Peyer's patch (tissue), 4 donors: ENCODE measurements around the gene EXOC3. TPM values are rescaled to one million over a fixed set of nuclear protein-coding genes. Genes with fewer than 3 reads are reported as not detected.
"Not testable (repeated sequence)": the region's sequence is repeated elsewhere in the genome, so short reads cannot be mapped to it uniquely, and the experiment has no call there.

Experiments used
- DNase-seq, 3 donors: peaks; one replicate each; pipeline ENCODE4 v3.0.0-alpha.2; 2017 to 2019
- H3K27ac ChIP-seq, 4 donors: fragments of 200-600 bp; sonication (generic); one replicate each; pipeline ENCODE4 v1.5.1; 2016 to 2019
- H3K27me3 ChIP-seq, 2 donors: fragments of 200-600 bp; sonication (generic); one replicate each; pipeline ENCODE4 v1.5.1; 2019
- H3K36me3 ChIP-seq, 3 donors: fragments of 200-600 bp; sonication (generic); one replicate each; pipeline ENCODE4 v1.5.1; 2016 to 2019
- H3K4me1 ChIP-seq, 4 donors: fragments of 200-600 bp; sonication (generic); one replicate each; pipeline ENCODE4 v1.5.1; 2016 to 2019
- H3K4me3 ChIP-seq, 4 donors: fragments of 200-600 bp; sonication (generic); 1 replicate in 3 of 4; 2 replicates in 1 of 4; pipeline ENCODE4 v1.5.1; 2016 to 2019; ENCODE audit warnings: mild to moderate bottlenecking in 1 of 4
- H3K9me3 ChIP-seq, 4 donors: fragments of 200-600 bp; sonication (generic); one replicate each; pipeline ENCODE4 v1.5.1; 2016 to 2019; ENCODE audit warnings: mild to moderate bottlenecking in 1 of 4
- CTCF ChIP-seq, 6 experiments: fragments of 450-650 bp in 4 of 6; fragments of 200-600 bp in 2 of 6; sonication (generic) in 1 of 6; IDR thresholded peaks; one replicate each; pipeline ENCODE4 v1.5.1; 2017 to 2019; ENCODE audit warnings: antibody characterized with exemption in 6 of 6, mild to moderate bottlenecking in 3 of 6, moderate library complexity in 1 of 6
- POLR2A ChIP-seq, 2 donors: fragments of 450-650 bp; IDR thresholded peaks; one replicate each; pipeline ENCODE4 v1.5.1; 2017; ENCODE audit warnings: antibody characterized with exemption in 2 of 2, mild to moderate bottlenecking in 2 of 2, moderate library complexity in 2 of 2
- total RNA-seq, 4 donors: library from RNA; depleted of rRNA; stranded (reverse); fragments of >200 nt; gene quantifications; one replicate each; pipeline ENCODE4 v1.1.0, GENCODE V29; 2016

Gene EXOC3
- total RNA-seq, 4 donors from 2014 or later: 74.3 to 201 (median 141) TPM

DNA sequence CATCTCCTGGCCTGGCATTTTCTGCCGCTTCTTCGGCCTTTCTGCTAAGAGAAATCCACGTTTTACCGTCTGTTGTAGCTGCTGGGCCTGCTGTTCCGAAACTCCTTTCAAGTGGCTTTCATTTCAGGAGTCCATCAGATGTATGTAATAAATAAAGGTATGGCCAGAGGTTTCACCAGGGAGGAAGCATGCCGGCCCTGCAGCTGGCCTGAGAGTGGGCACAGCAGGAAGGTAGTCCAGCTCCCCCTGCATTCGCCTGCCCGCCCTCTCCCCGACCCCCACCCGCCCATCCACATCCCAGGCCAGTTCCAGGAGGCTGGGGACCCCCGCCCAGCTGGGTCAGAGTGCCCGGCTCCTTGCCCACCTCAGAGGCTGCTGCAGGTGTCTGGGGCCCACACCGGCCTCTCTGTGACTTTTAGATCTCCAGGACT lies 46.4 kb upstream of the EXOC3 start:
- Histone ChIP-seq H3K36me3 (no peaks in the 10 kb centered on the region), H3K4me1 (peaks cover 3 to 12% (median 10%) of the 10 kb centered on the region in 4 donors), H3K27me3 (no peaks in the 10 kb centered on the region), H3K4me3 (no peak overlapping the region), H3K27ac (no peak overlapping the region), H3K9me3 (no peaks in the 10 kb centered on the region)
- TF ChIP-seq CTCF (IDR thresholded peaks at IDR 0.05) (no peak), POLR2A (IDR thresholded peaks at IDR 0.05) (no peak)
- no peak for DNase-seq

DNA sequence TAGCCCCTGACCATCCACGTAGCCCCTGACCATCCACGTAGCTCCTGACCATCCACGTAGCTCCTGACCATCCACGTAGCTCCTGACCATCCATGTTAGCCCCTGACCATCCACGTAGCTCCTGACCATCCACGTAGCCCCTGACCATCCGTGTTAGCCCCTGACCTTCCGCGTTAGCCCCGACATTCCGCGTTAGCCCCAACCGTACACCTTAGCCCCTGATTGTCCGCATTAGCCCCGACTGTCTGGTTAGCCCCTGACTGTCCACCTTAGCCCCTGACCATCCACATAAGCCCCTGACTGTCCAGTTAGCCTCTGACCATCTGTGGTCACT lies 44.9 kb upstream of the EXOC3 start:
- DNase-seq: not testable (repeated sequence)

DNA sequence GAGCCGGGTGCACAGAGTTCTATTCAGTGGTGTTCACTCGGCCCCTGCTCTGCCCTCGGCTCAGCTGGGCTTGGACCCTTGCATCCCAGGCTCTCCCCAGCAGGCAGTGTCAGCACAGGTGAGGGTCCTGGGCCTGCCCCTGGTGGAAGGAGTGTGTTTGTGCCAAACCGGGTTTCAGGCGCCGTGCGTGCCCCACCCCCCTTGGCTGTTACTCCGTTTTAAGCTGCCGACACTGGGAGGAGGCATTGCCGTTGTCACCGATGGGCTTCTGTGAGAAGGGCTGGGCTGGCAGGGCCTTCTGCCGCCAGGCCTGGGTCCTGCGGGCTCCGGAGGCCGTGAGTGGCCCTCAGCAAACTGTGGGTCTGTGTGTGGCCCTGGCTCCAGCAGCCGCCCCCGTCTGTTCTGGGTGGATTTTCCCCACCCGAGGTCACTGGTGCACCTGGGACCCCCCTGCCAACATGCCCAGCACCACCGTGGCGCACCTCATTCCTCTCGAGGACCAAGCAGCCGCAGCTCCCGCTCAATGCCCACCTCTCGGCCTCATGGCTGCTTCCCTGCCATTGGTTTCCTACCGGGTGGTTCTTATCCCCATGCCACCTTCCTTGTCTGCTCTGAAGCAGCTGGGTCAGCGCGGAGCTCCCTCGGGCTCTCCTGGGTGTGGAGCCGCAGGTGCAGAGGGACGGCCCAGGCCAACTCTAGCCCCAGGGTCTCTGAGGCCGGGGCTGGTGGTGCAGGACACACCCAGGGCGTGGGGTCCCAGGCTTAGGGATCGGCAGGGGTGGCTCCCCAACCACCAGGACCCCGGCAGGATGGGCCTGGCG lies 44.3 kb upstream of the EXOC3 start:
- DNase-seq: peak; percentile 10 to 44 (median 42)
- Histone ChIP-seq H3K36me3 (no peaks in the 10 kb centered on the region), H3K27ac (peak overlapping the region in 3 of 4 donors; percentile 65 to 76 (median 68)), H3K4me1 (peaks cover 3 to 12% (median 10%) of the 10 kb centered on the region in 4 donors), H3K27me3 (no peaks in the 10 kb centered on the region), H3K4me3 (no peak overlapping the region), H3K9me3 (no peaks in the 10 kb centered on the region)
- TF ChIP-seq POLR2A (IDR thresholded peaks at IDR 0.05): no peak
- TF ChIP-seq CTCF (IDR thresholded peaks at IDR 0.05): no peak

More for the DNA sequence above, 44.9 kb upstream of the EXOC3 start:
- H3K9me3 ChIP-seq, H3K27me3 ChIP-seq, H3K27ac ChIP-seq, H3K4me3 ChIP-seq, H3K36me3 ChIP-seq: not testable (repeated sequence)
- peaks cover 3 to 12% (median 10%) of the 10 kb centered on the region in 4 donors for H3K4me1 ChIP-seq

DNA sequence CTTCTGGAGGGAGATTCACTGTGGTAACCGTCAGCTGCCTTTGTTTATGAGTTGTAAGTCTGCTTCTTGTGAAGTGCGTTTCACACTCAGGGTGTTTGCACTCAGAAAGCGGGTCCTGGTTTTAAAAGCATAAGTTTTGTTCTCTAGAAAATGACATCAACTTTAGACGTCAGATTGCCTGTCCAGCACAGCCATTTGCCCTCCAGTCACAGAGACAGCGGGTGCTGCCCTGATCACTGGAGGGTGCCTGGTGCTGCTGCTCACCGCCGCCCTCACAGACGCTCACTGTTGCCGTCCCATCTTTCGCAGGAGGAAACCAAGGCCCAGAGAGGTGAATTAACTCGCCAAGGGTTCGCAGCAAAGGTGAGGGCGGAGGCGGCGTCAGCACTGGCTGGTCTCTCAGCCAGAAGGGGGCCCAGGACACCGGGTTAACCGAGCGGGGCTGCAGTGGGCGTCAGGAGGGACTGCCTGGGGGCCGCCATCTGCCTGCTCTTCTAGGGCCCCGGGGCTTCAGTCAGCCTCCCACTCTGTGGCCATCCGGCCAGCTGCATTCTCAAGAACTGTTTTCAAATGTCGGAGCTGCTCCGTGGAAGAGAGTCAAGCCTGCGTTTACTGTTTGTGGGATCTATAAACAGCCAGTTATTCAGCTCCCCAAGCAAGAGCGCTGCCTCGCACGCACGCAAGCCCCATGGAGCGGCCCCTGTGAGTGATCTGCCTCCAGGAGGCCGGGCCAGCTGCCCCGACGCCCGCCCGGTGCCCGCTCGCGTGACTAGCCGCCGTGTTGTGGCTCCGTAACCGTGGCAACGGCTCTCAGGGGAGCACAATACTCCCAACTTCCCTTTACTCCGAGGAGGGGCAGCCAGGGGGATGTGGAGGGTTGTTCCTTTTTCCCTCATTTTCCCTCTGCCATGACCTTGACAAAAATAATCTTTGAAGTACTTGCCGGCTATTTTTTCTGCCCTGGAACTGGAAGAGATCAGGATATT lies 43.4 kb upstream of the EXOC3 start:
- H3K9me3 ChIP-seq: no peaks in the 10 kb centered on the region
- H3K36me3 ChIP-seq: no peaks in the 10 kb centered on the region
- peak in 1 of 2 donors; percentile 5 for TF ChIP-seq POLR2A (IDR thresholded peaks at IDR 0.05)
- TF ChIP-seq CTCF (IDR thresholded peaks at IDR 0.05): no peak
- H3K27ac ChIP-seq: peak overlapping the region; percentile 2 to 76 (median 66)
- H3K4me3 ChIP-seq: peak overlapping the region in 2 of 4 donors; percentile 8 to 20
- H3K4me1 ChIP-seq: peaks cover 3 to 12% (median 10%) of the 10 kb centered on the region in 4 donors
- peak; percentile 70 to 82 (median 72) for DNase-seq
- no peaks in the 10 kb centered on the region for H3K27me3 ChIP-seq

DNA sequence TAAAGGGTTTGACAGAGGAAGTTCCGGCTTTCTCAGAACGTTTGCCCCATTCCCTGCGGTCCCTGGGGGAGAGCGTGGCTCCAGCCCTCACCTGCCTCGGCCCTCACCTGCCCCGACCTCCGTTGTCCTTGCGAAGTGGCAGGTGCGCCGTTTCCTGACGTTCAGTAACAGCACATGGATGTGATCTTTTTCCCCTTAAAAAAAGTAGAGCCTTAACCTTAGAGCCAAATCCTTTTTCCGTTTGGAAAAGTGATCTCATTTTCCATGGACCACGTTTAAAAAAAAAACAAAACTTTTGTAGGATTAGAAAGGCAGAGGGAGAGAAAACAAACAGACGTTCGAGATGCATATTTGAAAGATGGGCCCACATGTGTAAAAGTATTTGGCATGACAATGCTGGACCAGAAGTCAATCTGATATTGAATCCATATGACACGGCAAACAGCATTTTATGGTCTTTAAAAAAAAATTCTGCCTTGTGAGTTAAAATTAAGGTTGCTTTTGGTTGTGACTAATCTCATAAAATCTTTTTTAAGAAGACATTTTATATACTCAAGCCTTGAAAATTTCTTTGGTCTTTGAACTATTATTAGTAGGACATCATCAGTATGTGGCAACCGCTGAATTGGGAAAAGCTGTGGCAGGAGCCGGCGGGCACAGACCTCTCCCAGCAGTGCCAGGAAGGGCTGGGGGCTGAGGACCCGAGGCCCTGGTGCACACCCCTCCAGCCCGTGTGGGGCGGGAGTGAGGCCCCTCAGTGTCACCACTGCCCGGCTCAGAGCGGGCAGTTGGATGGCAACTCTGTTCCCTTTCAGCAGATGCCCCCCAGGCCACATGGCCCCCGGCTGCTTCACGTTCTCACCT lies 42.5 kb upstream of the EXOC3 start:
- peak overlapping the region; percentile 2 to 76 (median 66) for H3K27ac ChIP-seq
- H3K4me3 ChIP-seq: peak overlapping the region in 1 of 4 donors; percentile 8
- TF ChIP-seq CTCF (IDR thresholded peaks at IDR 0.05): no peak
- TF ChIP-seq POLR2A (IDR thresholded peaks at IDR 0.05): no peak
- H3K36me3 ChIP-seq: no peaks in the 10 kb centered on the region
- no peaks in the 10 kb centered on the region for H3K9me3 ChIP-seq
- DNase-seq: peak in 1 of 3 donors; percentile 12
- H3K4me1 ChIP-seq: peaks cover 3 to 12% (median 10%) of the 10 kb centered on the region in 4 donors
- H3K27me3 ChIP-seq: no peaks in the 10 kb centered on the region
